Measurements from ENCODE around the gene MYL4. TPM values are rescaled to one million over a fixed set of nuclear protein-coding genes. Genes with fewer than 3 reads are reported as not detected.
A peak's percentile ranks its signal among the peaks of the same experiment; 100 is the strongest.
"Not testable (repeated sequence)": the region's sequence is repeated elsewhere in the genome, so short reads cannot be mapped to it uniquely, and the experiment has no call there.

The MYL4 gene
- total RNA-seq, 2 experiments from 2014 or later = not detected

DNA sequence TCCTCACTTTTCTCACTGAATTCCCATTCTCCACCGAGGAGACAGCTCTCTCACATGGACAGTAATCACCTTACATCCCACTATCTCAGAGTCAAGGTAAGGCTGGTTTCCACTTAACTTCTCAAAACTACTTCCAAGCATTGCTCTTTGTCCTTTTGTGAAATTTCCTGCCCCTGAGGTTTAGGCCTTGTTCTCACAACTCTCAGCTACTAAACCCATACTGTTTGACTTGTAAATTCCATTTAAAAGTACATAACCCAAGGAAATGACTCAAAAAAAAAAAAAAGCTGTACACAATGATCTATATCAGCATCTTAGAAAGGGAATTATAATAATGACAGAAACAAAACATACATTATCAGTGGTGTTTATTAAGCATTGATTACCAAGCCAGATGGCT lies 28.8 kb upstream of the MYL4 start:
- H3K36me3 Mint-ChIP-seq (ENCODE audit: low read depth) = peaks cover 37% of the 10 kb centered on the region
- no peak for DNase-seq
- H3K27me3 Mint-ChIP-seq = no peaks in the 10 kb centered on the region
- POLR2A ChIA-PET = no interaction called here
- CTCF ChIA-PET = no interaction called here
- no peaks in the 10 kb centered on the region for H3K9me3 Mint-ChIP-seq
- H3K4me1 Mint-ChIP-seq = peaks cover 43% of the 10 kb centered on the region
- no peak overlapping the region for H3K27ac Mint-ChIP-seq
- no peak overlapping the region for H3K4me3 Mint-ChIP-seq

DNA sequence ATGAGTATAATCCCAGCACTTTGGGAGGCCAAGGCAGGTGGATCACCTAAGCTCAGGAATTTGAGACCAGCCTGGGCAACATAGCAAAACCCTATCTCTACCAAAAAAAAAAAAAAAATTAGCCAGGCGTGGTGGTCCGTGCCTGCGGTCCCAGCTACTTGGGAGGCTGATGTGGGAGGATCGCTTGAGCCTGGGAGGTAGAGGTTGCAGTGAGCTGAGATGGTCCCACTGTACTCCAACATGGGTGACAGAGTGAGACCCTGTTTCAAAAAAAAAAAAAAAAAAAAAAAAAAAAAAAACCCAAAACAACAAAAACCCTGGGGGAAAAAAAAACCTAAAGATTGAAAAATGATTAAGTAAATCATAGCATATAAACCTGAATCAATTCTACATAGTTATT lies 28.2 kb upstream of the MYL4 start:
- H3K27me3 Mint-ChIP-seq, H3K9me3 Mint-ChIP-seq, DNase-seq, POLR2A ChIA-PET, H3K4me3 Mint-ChIP-seq, CTCF ChIA-PET, H3K27ac Mint-ChIP-seq: not testable (repeated sequence)
- peaks cover 37% of the 10 kb centered on the region for H3K36me3 Mint-ChIP-seq (ENCODE audit: low read depth)
- H3K4me1 Mint-ChIP-seq = peaks cover 47% of the 10 kb centered on the region

DNA sequence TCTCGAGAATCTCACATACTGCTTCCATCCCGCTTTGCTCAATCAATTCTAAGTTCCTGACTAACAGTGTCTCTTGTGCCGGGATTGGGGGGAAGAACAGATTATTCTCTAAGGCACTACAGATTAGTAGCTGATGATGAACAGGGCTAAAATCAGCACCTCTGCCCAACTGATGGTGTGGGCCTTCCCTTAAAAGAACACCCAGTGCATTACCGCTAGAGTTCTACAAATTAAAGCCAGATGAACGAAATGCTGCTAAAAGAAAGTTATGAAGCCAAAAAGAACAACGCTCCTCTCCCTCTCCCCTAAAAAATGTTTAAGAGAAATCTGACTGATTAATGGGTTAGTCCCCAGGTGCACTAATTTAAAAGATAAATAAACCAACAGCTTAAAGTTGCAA lies 24.5 kb upstream of the MYL4 start:
- H3K27ac Mint-ChIP-seq = no peak overlapping the region
- H3K36me3 Mint-ChIP-seq (ENCODE audit: low read depth) = peaks cover 26% of the 10 kb centered on the region
- DNase-seq = no peak
- no peak overlapping the region for H3K4me3 Mint-ChIP-seq
- peaks cover 52% of the 10 kb centered on the region for H3K4me1 Mint-ChIP-seq
- no peaks in the 10 kb centered on the region for H3K27me3 Mint-ChIP-seq
- ChIA-PET POLR2A (no interaction called here), CTCF (interaction anchor here (0.7 to 1.2 kb wide), 4 partner anchors 15 to 26 kb away, joined by 3 to 4 read pairs (median 3); no protein-coding TSS in a partner anchor)
- no peaks in the 10 kb centered on the region for H3K9me3 Mint-ChIP-seq

DNA sequence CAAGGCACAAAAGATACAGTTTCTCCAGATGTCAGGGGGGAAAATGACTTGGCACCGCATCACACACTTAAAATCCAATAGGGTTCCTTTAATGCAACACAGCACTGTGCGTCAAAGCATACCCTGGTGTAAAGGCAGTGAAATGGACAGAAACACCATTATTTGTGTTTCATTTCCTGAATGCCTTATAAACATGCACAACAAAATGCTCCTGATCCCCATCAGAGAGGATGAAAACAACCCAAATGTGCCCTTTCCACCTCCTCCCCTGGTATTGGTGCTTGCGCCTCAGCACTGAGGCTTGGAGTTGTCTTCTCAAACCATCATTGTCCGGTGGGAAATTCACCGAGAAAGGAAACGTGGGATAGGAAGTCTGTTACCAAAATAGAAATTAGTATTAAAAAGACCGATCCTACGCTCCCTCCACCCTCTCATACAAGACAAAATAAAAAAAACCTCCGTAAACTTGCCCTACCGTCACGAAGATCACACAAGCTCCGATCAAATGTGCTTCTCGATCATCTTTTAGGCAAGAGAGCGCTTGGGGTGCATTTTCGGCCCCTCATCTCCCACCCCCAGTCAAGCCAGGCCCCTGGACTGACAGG lies 20.8 kb upstream of the MYL4 start:
- no peaks in the 10 kb centered on the region for H3K27me3 Mint-ChIP-seq
- H3K27ac Mint-ChIP-seq = peak overlapping the region; percentile 98
- DNase-seq = peak; percentile 17
- ChIA-PET POLR2A (no interaction called here), CTCF (no interaction called here)
- peak overlapping the region; percentile 97 for H3K4me3 Mint-ChIP-seq
- H3K36me3 Mint-ChIP-seq (ENCODE audit: low read depth) = peaks cover 16% of the 10 kb centered on the region
- peaks cover 53% of the 10 kb centered on the region for H3K4me1 Mint-ChIP-seq
- H3K9me3 Mint-ChIP-seq = no peaks in the 10 kb centered on the region

DNA sequence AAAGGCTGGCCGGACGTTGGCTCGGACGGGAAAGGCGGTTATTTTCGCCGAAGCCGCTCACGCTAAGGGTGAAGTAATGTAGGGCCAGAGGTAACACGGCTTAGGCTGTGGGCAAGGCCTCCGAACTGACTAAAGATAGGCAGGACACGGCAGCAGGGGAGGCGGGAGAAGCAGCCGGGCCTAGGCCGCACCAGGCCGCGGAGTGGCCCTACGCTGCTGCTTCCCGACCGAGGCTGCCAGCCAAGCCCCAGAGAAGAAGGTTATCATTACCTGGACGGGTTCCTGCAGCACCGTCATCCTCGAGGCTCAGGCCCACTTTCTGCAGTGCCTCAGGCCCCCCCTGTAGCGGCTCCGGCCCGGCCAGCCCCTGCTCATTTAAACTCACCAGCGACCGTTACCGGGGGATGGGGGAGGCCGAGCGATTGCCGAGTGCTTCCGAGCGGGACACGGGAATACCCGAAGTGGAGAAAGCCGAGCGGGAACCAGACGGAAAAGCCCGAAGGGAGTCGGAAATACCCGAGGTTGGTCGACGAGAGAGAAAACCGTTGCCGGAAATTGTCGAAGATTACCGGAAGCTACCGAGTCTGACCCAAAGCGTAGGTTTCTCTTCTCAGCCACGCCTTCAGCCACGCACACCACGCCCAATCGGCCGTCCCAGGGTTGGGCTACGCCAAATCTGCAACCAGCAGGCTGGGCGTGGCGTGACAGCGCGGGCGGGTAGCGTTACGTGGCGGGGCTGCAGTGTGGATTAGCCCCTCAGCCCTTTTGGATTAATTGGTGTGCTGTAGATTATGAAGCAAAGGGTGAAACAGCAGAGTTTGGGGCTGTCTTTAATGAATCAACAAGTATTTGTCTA lies 20.0 kb upstream of the MYL4 start, which contains the start of gene CDC27:
TSS of gene CDC27 (minus strand) at position 420 of the 856 bp plus-strand sequence. CDS start at position 297, 123 bp downstream.
- Mint-ChIP-seq H3K4me1 (peaks cover 54% of the 10 kb centered on the region), H3K27ac (peak within 1 kb of the TSS; percentile 98), H3K27me3 (no peaks in the 10 kb centered on the region), H3K9me3 (no peaks in the 10 kb centered on the region), H3K4me3 (peak within 1 kb of the TSS; percentile 97), H3K36me3 (ENCODE audit: low read depth) (peaks cover 16% of the 10 kb centered on the region)
- ChIA-PET CTCF (interaction anchor here (0.9 to 2.0 kb wide), 4 partner anchors 9 to 24 kb away, joined by 3 to 6 read pairs (median 4); no protein-coding TSS in a partner anchor), POLR2A (interaction anchor here (0.6 to 0.7 kb wide), 2 partner anchors 135 to 893 kb away, joined by 4 read pairs; partner anchors contain the start of gene EFCAB13)
- peak; percentile 100 for DNase-seq

GRCh38 chr17:47189732-47190237 lies 19.4 kb upstream of the MYL4 start:
- H3K27ac Mint-ChIP-seq = peak overlapping the region; percentile 98
- H3K27me3 Mint-ChIP-seq = no peaks in the 10 kb centered on the region
- no peak for DNase-seq
- CTCF ChIA-PET = interaction anchor here (0.9 to 2.0 kb wide), 4 partner anchors 9 to 25 kb away, joined by 3 to 6 read pairs (median 4); no protein-coding TSS in a partner anchor
- peaks cover 47% of the 10 kb centered on the region for H3K4me1 Mint-ChIP-seq
- H3K9me3 Mint-ChIP-seq = no peaks in the 10 kb centered on the region
- H3K4me3 Mint-ChIP-seq = peak overlapping the region; percentile 97
- POLR2A ChIA-PET = interaction anchor here (0.7 kb wide), 1 partner anchor 892 kb away, joined by 4 read pairs; no protein-coding TSS in a partner anchor
- H3K36me3 Mint-ChIP-seq (ENCODE audit: low read depth) = peaks cover 16% of the 10 kb centered on the region

DNA sequence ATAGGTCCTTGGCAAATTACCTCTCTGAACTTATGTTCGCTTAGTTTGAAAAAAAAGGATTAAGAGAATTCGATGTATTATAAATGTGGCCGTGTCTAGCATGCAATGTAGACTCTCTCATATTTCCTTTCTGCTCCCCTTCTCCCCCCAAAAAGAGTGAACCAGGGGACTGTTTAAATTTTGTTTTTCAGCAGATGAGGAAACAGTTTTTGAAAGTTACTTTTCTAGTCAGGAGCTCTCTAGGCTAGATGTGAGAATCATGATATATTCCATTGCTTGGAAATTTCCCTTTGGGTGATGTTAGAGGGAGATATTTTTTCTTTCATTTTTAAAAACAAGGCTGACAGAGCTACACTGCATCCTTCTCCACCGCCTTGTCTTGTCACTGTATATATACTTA lies 18.9 kb upstream of the MYL4 start:
- ChIA-PET POLR2A (interaction anchor here (0.6 to 0.7 kb wide), 2 partner anchors 50 to 891 kb away, joined by 3 to 4 read pairs; no protein-coding TSS in a partner anchor), CTCF (interaction anchor here (0.6 to 2.0 kb wide), 4 partner anchors 8 to 1413 kb away, joined by 3 to 7 read pairs (median 5); no protein-coding TSS in a partner anchor)
- no peak for DNase-seq
- Mint-ChIP-seq H3K4me1 (peaks cover 46% of the 10 kb centered on the region), H3K36me3 (ENCODE audit: low read depth) (peaks cover 16% of the 10 kb centered on the region), H3K4me3 (peak overlapping the region; percentile 97), H3K27me3 (no peaks in the 10 kb centered on the region), H3K9me3 (no peaks in the 10 kb centered on the region), H3K27ac (peak overlapping the region; percentile 98)

DNA sequence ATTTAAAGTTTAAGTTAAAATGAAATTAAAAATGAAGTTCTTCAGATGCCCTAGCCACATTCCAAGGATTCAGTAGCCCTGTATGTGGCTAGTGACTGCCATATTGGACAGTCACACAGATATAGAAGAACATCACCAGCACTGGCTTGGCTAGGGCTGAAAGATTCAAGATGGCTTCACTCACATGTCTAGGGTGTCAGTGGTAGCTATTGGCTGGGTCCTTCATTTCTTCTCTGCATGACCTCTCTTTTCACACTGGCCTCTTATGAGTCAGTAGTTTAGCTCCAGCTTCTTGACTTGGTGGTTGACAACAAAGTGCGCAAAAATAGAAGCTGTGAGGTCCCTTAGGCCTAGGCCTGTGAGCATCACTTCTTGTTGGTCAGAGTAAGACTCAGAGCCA lies 18.4 kb upstream of the MYL4 start:
- Mint-ChIP-seq H3K27me3 (no peaks in the 10 kb centered on the region), H3K36me3 (ENCODE audit: low read depth) (peaks cover 15% of the 10 kb centered on the region), H3K4me3 (no peak overlapping the region), H3K27ac (no peak overlapping the region), H3K4me1 (peaks cover 44% of the 10 kb centered on the region), H3K9me3 (no peaks in the 10 kb centered on the region)
- DNase-seq = no peak
- CTCF ChIA-PET = interaction anchor here (0.6 to 2.0 kb wide), 3 partner anchors 8 to 1413 kb away, joined by 3 to 7 read pairs (median 4); no protein-coding TSS in a partner anchor
- POLR2A ChIA-PET = interaction anchor here (0.6 kb wide), 1 partner anchor 50 kb away, joined by 3 read pairs; no protein-coding TSS in a partner anchor

- Mint-ChIP-seq H3K4me3 (no peak overlapping the region), H3K27ac (no peak overlapping the region), H3K36me3 (ENCODE audit: low read depth) (peaks cover 6% of the 10 kb centered on the region), H3K9me3 (no peaks in the 10 kb centered on the region), H3K4me1 (peaks cover 33% of the 10 kb centered on the region), H3K27me3 (peaks cover under 1% of the 10 kb centered on the region)
- CTCF ChIA-PET = interaction anchor here (0.6 to 1.9 kb wide), 3 partner anchors 14 to 1484 kb away, joined by 3 to 5 read pairs (median 3); no protein-coding TSS in a partner anchor
- no peak for DNase-seq
- POLR2A ChIA-PET = no interaction called here
Observed at GRCh38 chr17:47192554-47192953, 16.6 kb upstream of the MYL4 start.

- no peak for DNase-seq
- Mint-ChIP-seq H3K36me3 (ENCODE audit: low read depth) (no peaks in the 10 kb centered on the region), H3K27me3 (peaks cover 4% of the 10 kb centered on the region), H3K27ac (no peak overlapping the region), H3K4me3 (no peak overlapping the region), H3K9me3 (no peaks in the 10 kb centered on the region), H3K4me1 (peaks cover 29% of the 10 kb centered on the region)
- ChIA-PET CTCF (interaction anchor here (1.0 to 1.9 kb wide), 2 partner anchors 13 to 35 kb away, joined by 4 to 5 read pairs; no protein-coding TSS in a partner anchor), POLR2A (no interaction called here)
Observed at GRCh38 chr17:47193931-47194511, 15.1 kb upstream of the MYL4 start.

DNA sequence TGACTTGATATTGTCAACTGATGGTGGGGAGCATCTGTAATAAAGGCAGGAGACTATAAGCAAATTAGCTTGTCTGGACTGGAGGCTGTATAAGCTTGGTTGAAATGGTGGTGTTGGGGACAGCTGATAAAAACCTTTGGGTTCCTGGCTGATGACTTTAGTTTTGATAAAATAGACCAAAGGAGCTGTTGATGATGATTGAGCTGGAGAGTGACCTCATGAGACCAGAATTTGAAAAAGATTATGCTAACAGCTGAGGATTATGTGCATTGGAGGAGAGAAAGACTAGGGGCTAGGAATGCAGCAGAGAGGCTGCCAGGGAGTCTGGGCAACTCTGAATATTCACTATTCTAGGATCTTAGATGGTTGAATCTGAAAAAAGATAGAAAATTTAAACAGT lies 11.3 kb upstream of the MYL4 start:
- ChIA-PET POLR2A (no interaction called here), CTCF (interaction anchor here (1.1 to 1.4 kb wide), 2 partner anchors 8 to 12 kb away, joined by 4 to 5 read pairs; partner anchors contain the start of gene CDC27)
- Mint-ChIP-seq H3K4me3 (no peak overlapping the region), H3K4me1 (peaks cover 22% of the 10 kb centered on the region), H3K36me3 (ENCODE audit: low read depth) (no peaks in the 10 kb centered on the region), H3K27ac (no peak overlapping the region), H3K9me3 (no peaks in the 10 kb centered on the region), H3K27me3 (peaks cover 4% of the 10 kb centered on the region)
- DNase-seq = no peak

DNA sequence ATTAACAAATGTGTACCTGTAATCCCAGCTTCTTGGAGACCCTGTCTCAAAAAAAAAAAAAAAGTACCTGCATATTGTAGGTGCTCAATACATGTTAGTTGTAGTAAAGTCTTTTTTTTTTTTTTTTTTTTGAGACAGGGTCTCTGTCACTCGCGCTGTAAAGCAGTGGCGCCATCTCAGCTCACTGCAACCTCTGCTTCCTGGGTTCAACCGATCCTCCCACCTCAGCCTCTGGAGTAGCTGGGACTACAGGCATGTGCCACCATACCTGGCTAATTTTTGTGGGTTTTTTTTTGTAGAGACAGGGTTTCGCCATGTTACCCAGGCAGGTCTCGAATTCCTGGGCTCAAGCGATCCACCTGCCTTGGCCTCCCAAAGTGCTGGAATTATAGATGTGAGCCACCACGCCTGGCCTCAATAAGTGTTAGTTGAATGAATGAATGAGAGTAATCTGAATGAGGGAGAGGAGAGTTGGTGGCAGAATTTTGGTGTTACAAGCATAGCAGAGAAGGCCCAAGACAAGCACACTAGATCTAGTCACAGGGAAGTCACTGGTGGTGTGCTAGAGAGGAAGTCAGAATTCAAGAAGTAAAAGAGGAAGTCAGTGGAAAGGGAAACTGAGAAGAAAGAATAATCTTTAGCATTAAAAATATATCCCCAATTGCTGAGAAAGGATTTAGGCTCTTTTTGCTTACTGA lies 9.4 kb upstream of the MYL4 start:
- H3K27ac Mint-ChIP-seq = peak overlapping the region; percentile 82
- no peak for DNase-seq
- no peak overlapping the region for H3K4me3 Mint-ChIP-seq
- ChIA-PET CTCF (interaction anchor here (0.8 to 1.9 kb wide), 4 partner anchors 9 to 15 kb away, joined by 3 to 7 read pairs (median 4); partner anchors contain the start of gene CDC27), POLR2A (no interaction called here)
- H3K27me3 Mint-ChIP-seq = peaks cover 4% of the 10 kb centered on the region
- H3K4me1 Mint-ChIP-seq = peaks cover 30% of the 10 kb centered on the region
- H3K36me3 Mint-ChIP-seq (ENCODE audit: low read depth) = no peaks in the 10 kb centered on the region
- H3K9me3 Mint-ChIP-seq = no peaks in the 10 kb centered on the region

Measured in activated CD4-positive, alpha-beta T cell treated with anti-CD3 and anti-CD28 coated beads, Interleukin-2, amount 10 ng/mL, durations not matched to agents 7 days and 5 days (primary cell).